MCF 10A (cell line): ENCODE measurements around the gene PICALM. TPM values are rescaled to one million over a fixed set of nuclear protein-coding genes. Genes with fewer than 3 reads are reported as not detected.

ENCODE experiments used
- BruUV-seq: library from RNA; stranded (reverse); fragments of 400-500 nt; replicated peaks from 2 replicates; lab custom pipeline; 2021; lab: Mats Ljungman, UMichigan
- CTCF ChIA-PET: fragments of 300-600 bp; sonication (Branson Sonifier 250); formaldehyde crosslinking; extraction: SDS; loops from one replicate; lab custom pipeline; 2021; ENCODE audit warnings: antibody characterized with exemption, inconsistent platforms; lab: Yijun Ruan, JAX
- POLR2A ChIA-PET: fragments of 300-600, 350-650 bp; sonication (Branson Sonifier 250); formaldehyde crosslinking; extraction: SDS; loops from one replicate; lab custom pipeline; 2020; ENCODE audit warnings: antibody characterized with exemption, inconsistent platforms; lab: Yijun Ruan, JAX
- DNase-seq: peaks from one replicate; pipeline ENCODE4 v3.0.0-alpha.2; 2018; ENCODE audit not compliant: unreplicated experiment
- H3K27ac Mint-ChIP-seq: one replicate; pipeline ENCODE4 v1.8.0; 2022; ENCODE audit warnings: mild to moderate bottlenecking, low read depth, mixed read lengths; ENCODE audit not compliant: unreplicated experiment
- H3K27me3 Mint-ChIP-seq: one replicate; pipeline ENCODE4 v1.8.0; 2022; ENCODE audit warnings: mixed read lengths; ENCODE audit not compliant: insufficient read depth, unreplicated experiment
- H3K36me3 Mint-ChIP-seq: one replicate; pipeline ENCODE4 v1.8.0; 2022; ENCODE audit warnings: mild to moderate bottlenecking, moderate library complexity, mixed read lengths; ENCODE audit not compliant: insufficient read depth, unreplicated experiment
- H3K4me1 Mint-ChIP-seq: one replicate; pipeline ENCODE4 v1.8.0; 2022; ENCODE audit warnings: mixed read lengths; ENCODE audit not compliant: insufficient read depth, unreplicated experiment
- H3K4me3 Mint-ChIP-seq: one replicate; pipeline ENCODE4 v1.8.0; 2022; ENCODE audit warnings: mild to moderate bottlenecking, moderate library complexity, mixed read lengths; ENCODE audit not compliant: unreplicated experiment
- H3K9me3 Mint-ChIP-seq: one replicate; pipeline ENCODE4 v1.8.0; 2022; ENCODE audit warnings: mixed read lengths; ENCODE audit not compliant: unreplicated experiment
- CTCF ChIP-seq: fragments of 200-600 bp; IDR thresholded peaks from one replicate; pipeline ENCODE4 v1.8.0; 2022; ENCODE audit warnings: antibody characterized with exemption, mild to moderate bottlenecking; ENCODE audit not compliant: unreplicated experiment
- intact Hi-C: fragments of 100-400 bp; cut with micrococcal nuclease; formaldehyde crosslinking; loops from 2 replicates; pipeline ENCODE4 v1.14.1; 2022
- total RNA-seq: library from RNA; stranded (reverse); gene quantifications from 2 replicates; pipeline ENCODE4 v1.2.3, GENCODE V29; 2022

The PICALM gene
- total RNA-seq, 1 experiment from 2014 or later, result 137 TPM

DNA sequence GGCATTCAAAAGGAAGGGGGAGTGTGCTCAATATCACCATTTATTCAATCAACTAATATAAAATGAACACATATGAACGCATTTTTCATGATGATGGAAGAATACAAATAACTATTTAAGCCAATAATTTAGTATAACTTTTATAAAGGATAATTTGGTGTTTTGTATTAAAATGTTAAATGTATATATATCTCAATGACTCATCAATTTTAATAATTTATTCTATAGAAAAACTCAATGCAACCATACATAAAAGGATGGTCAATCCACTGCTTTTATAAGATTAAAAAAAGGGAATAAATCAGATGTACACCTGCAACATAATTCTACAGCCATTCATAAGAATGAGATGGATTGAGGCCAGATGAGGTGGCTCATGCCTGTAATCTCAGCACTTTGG is 50.6 kb downstream of the PICALM start:
- Mint-ChIP-seq H3K4me3 (no peak overlapping the region), H3K4me1 (peaks cover 7% of the 10 kb centered on the region), H3K27me3 (no peaks in the 10 kb centered on the region), H3K36me3 (peaks cover 68% of the 10 kb centered on the region), H3K9me3 (no peaks in the 10 kb centered on the region), H3K27ac (no peak overlapping the region)
- TF ChIP-seq CTCF, result no peak
- intact Hi-C loops, result no loop called here
- ChIA-PET POLR2A (no interaction called here), CTCF (interaction anchor here (1.1 kb wide), 1 partner anchor 24 kb away, joined by 3 read pairs; no protein-coding TSS in a partner anchor)
- no TSS peak for BruUV-seq
- DNase-seq, result no peak

DNA sequence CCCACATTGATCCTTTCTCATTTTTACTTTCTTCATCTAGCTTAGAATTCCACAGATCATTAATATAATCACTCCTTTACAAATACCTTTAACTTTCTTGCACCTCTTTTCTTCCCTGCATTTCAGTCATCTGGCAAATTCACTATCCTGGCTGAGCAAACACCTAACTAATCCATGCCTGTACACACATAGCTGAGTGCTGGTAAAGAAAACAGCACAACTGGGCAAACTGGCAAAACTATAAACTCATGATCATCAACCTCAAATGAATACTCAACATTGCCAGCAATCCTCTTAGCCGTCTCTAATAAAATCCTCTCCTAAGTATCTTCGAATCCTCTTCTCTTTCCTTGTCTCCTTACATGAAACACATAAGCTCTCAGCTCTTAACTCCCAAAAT is 52.4 kb downstream of the PICALM start:
- Mint-ChIP-seq H3K4me1 (peaks cover 7% of the 10 kb centered on the region), H3K27me3 (no peaks in the 10 kb centered on the region), H3K4me3 (no peak overlapping the region), H3K9me3 (no peaks in the 10 kb centered on the region), H3K36me3 (peaks cover 65% of the 10 kb centered on the region), H3K27ac (no peak overlapping the region)
- TF ChIP-seq CTCF, result no peak
- POLR2A ChIA-PET, result interaction anchor here (0.7 to 1.4 kb wide), 4 partner anchors 13 to 48 kb away, joined by 3 to 5 read pairs (median 4); no protein-coding TSS in a partner anchor
- intact Hi-C loops, result no loop called here
- BruUV-seq, result no TSS peak
- CTCF ChIA-PET, result interaction anchor here (1.0 to 1.5 kb wide), 4 partner anchors 25 to 324 kb away, joined by 3 to 6 read pairs (median 4); no protein-coding TSS in a partner anchor
- no peak for DNase-seq

DNA sequence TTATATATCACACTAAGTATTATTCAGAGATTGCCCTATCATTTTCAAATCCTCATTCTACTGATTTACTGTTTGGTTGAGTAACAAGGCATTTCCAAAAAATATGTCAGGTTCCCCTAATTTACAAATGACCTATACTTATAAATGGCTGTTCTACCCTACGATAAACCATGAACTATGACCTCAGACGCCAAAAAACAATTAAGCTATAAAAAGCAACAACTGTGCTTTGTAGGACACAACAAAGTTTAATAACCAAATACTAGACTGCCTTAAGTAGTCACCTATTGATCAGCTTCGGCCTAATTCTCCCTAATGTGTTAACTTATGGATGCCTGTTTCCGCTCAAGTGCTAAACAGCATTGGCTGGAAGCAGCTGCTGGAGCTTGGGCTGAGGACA is 53.2 kb downstream of the PICALM start:
- no peak overlapping the region for H3K27ac Mint-ChIP-seq

GRCh38 chr11:86014221-86014620 is 54.7 kb downstream of the PICALM start:
- POLR2A ChIA-PET, result interaction anchor here (0.7 kb wide), 1 partner anchor 8 kb away, joined by 3 read pairs; no protein-coding TSS in a partner anchor
- no peak for TF ChIP-seq CTCF

More for the DNA sequence above, 53.2 kb downstream of the PICALM start:
- POLR2A ChIA-PET, result interaction anchor here (0.7 to 1.4 kb wide), 2 partner anchors 14 to 351 kb away, joined by 3 to 5 read pairs; partner anchors contain the start of gene CREBZF
- DNase-seq, result no peak
- no peak overlapping the region for H3K4me3 Mint-ChIP-seq
- H3K36me3 Mint-ChIP-seq, result peaks cover 65% of the 10 kb centered on the region
- peaks cover 7% of the 10 kb centered on the region for H3K4me1 Mint-ChIP-seq
- TF ChIP-seq CTCF, result no peak
- intact Hi-C loops, result no loop called here
- no peaks in the 10 kb centered on the region for H3K27me3 Mint-ChIP-seq
- CTCF ChIA-PET, result interaction anchor here (0.7 to 1.5 kb wide), 5 partner anchors 10 to 178 kb away, joined by 3 to 7 read pairs (median 4); no protein-coding TSS in a partner anchor
- no peaks in the 10 kb centered on the region for H3K9me3 Mint-ChIP-seq
- no TSS peak for BruUV-seq

More at GRCh38 chr11:86014221-86014620, 54.7 kb downstream of the PICALM start:
- H3K27me3 Mint-ChIP-seq, result no peaks in the 10 kb centered on the region
- no peak for DNase-seq
- peaks cover 66% of the 10 kb centered on the region for H3K36me3 Mint-ChIP-seq
- intact Hi-C loops, result no loop called here
- no TSS peak for BruUV-seq
- no peak overlapping the region for H3K4me3 Mint-ChIP-seq
- no peak overlapping the region for H3K27ac Mint-ChIP-seq
- peaks cover 7% of the 10 kb centered on the region for H3K4me1 Mint-ChIP-seq
- CTCF ChIA-PET, result interaction anchor here (1.0 to 1.6 kb wide), 3 partner anchors 159 to 204 kb away, joined by 3 to 8 read pairs (median 4); partner anchors contain the start of gene CCDC83
- H3K9me3 Mint-ChIP-seq, result no peaks in the 10 kb centered on the region
